Measurements from ENCODE around the gene CDC42BPG. TPM values are rescaled to one million over a fixed set of nuclear protein-coding genes. Genes with fewer than 3 reads are reported as not detected.

The CDC42BPG gene
- total and polyA plus RNA-seq, 9 of the 15 experiments (the other 6 are each of a cell fraction or from before 2014, with no cell fraction given), result 0.04 to 8.8 (median 2.1) TPM

- TF ChIP-seq SIN3B (IDR thresholded peaks at IDR 0.05; ENCODE audit: low read depth), result no peak
- no peak for TF ChIP-seq ZNF184 (CRISPR knock-in tag; IDR thresholded peaks at IDR 0.05)
These were observed 31.8 kb upstream of the CDC42BPG start (continued) for GRCh38 chr11:64876229-64876750.

GRCh38 chr11:64875369-64876228 lies 31.1 kb upstream of the CDC42BPG start:
- Histone ChIP-seq H3K9me1 (ENCODE audit: control insufficient read depth, insufficient read depth, low read length) (no peaks in the 10 kb centered on the region), H3K36me3 (ENCODE audit: control insufficient read depth, insufficient read depth, low read length) (peaks cover 42% of the 10 kb centered on the region; the same call in 2 of the 3 replicates), H3K4me1 (replicated peaks in 1 of 2; ENCODE audit: control insufficient read depth in 2 of 2, insufficient read depth in 2 of 2, low read length in 2 of 2) (peaks cover 40 to 71% of the 10 kb centered on the region in 2 experiments), H3K79me2 (ENCODE audit: control insufficient read depth, insufficient read depth, low read length) (peaks cover 71% of the 10 kb centered on the region), H3K9me3 (replicated peaks; ENCODE audit: control insufficient read depth, insufficient read depth, low read depth, low read length) (no peaks in the 10 kb centered on the region), H3K4me2 (ENCODE audit: insufficient read depth, low read length) (peak overlapping the region; percentile 95), H2AFZ (ENCODE audit: low read depth, low read length) (no peak overlapping the region), H3K27ac (ENCODE audit: extremely low read depth, low read depth, low read length) (no peak overlapping the region; the same call in 2 of the 3 replicates), H3K9ac (ENCODE audit: insufficient read depth in 1 of 2, low read depth in 2 of 2, low read length in 2 of 2) (peak overlapping the region in 1 of 2 experiments; percentile 99; a peak in 2 of 4 replicates), H4K20me1 (replicated peaks; ENCODE audit: control insufficient read depth, insufficient read depth, low read length) (peaks cover 14% of the 10 kb centered on the region; the same call in 1 of the 2 replicates), H3K27me3 (ENCODE audit: control insufficient read depth in 2 of 2, insufficient read depth in 2 of 2, low read length in 2 of 2) (no peaks in the 10 kb centered on the region; a peak in 1 of 5 replicates), H3K4me3 (peak overlapping the region; percentile 71; the same call in 1 of the 2 replicates)
- intact Hi-C loops (cut with micrococcal nuclease) (no loop called here), in situ Hi-C loops (cut with MboI) (no loop called here)
- TF ChIP-seq CBFA2T3 (IDR thresholded peaks at IDR 0.05) (0 out of 2 replicates have a peak, but pooled peaks have one; percentile 6), CEBPG (CRISPR knock-in tag; IDR thresholded peaks at IDR 0.05) (no peak), CEBPG (tag; conservative IDR thresholded peaks at IDR 0.05 in 1 of 2, IDR thresholded peaks at IDR 0.05 in 1 of 2) (0 out of 4 replicates have a peak, but pooled peaks of 1 of the 2 experiments have one; percentile 9), TSC22D4 (tag; IDR thresholded peaks at IDR 0.05) (no peak), CHD4 (IDR thresholded peaks at IDR 0.05; ENCODE audit: insufficient read depth, insufficient replicate concordance, low read depth, low read length, poor library complexity, severe bottlenecking) (no peak), ZNF586 (CRISPR knock-in tag; conservative IDR thresholded peaks at IDR 0.05) (no peak), CEBPB (tag; IDR thresholded peaks at IDR 0.05) (peak; percentile 66), KDM2B (CRISPR knock-in tag; IDR thresholded peaks at IDR 0.05) (no peak)
- ChIA-PET POLR2A (interaction anchor here (0.6 to 9.0 kb wide), 10 partner anchors 10 to 1193 kb away, joined by 3 to 109 read pairs (median 4); no protein-coding TSS in a partner anchor), CTCF (ENCODE audit: low intra/inter-chr PET ratio) (no interaction called here)
- FAIRE-seq (no peak), ATAC-seq (no peak), DNase-seq (ENCODE audit: extremely low read depth in 1 of 4, low spot score in 3 of 4) (no peak)
- no TSS peak for BruUV-seq (replicated peaks)
- WGBS (ENCODE audit: insufficient coverage, low coverage, missing lambda C conversion rate), result 70% methylated on average over 15 of the region's 17 CpGs

Measured in K562 (cell line).